ENCODE measurements around the gene EDAR.

The EDAR gene

DNA sequence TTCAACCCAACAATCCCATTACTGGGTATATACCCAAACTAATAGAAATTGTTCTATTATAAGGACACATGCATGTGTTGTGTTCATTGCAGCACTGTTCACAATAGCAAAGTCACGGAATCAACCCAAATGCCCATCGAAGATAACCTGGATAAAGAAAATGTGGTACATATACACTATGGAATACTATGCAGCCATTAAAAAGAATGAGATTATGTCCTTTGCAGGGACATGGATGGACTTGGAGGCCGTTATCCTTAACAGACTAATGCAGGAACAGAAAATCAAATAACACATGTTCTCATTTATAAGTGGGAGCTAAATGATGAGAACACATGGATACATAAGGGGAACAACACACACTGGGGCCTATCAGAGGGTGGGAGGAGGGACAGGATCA, 136.6 kb downstream of the EDAR start:
- no peak for DNase-seq (ENCODE audit: low spot score)

DNA sequence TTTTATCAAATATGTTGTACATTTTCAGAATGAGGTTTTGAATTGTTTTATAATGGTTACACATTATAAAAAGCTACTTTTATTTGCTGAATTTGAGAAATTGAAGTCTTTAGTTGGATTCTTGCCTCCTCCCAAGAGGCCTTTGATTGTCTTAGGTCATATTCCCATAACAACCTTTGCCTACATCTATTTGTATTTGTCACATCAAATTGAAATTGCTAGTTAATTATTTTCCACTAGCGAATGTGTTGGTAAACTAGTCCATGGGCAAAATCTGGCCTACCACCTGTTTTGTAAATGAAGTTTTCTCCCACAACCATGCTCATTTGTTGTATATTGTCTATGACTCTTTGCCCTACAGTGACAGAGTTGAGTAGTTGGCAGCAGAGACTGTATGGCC, 142.0 kb downstream of the EDAR start:
- no peak for DNase-seq (ENCODE audit: low spot score)

DNA sequence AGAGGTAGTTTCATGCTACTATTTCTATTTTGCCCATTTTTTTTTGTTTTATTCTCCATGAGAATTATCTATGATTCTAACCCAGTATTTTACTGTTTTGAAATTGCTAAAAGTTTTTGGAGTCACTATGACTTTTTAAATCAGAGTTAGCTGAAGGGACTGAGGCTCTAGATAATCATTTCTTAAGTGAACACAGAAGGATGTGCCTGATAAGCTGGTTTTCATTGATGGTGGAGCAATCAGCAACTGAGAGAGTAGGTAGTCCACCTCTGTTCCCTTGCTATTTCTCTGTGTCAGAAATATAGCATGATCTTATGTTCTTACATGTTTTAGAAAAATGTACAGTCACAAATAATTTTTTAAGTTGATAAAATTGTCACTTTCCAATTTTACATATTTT, 143.1 kb downstream of the EDAR start:
- DNase-seq (ENCODE audit: low spot score), result no peak

Measured in globus pallidus (tissue), 1 donor.